ENCODE measurements around the gene PARP16. TPM values are rescaled to one million over a fixed set of nuclear protein-coding genes. Genes with fewer than 3 reads are reported as not detected.
A peak's percentile ranks its signal among the peaks of the same experiment; 100 is the strongest.

PARP16 gene
- total and polyA plus RNA-seq, 9 of the 15 experiments (the other 6 are each of a cell fraction or from before 2014, with no cell fraction given) = 3.0 to 9.9 (median 5.8) TPM

DNA sequence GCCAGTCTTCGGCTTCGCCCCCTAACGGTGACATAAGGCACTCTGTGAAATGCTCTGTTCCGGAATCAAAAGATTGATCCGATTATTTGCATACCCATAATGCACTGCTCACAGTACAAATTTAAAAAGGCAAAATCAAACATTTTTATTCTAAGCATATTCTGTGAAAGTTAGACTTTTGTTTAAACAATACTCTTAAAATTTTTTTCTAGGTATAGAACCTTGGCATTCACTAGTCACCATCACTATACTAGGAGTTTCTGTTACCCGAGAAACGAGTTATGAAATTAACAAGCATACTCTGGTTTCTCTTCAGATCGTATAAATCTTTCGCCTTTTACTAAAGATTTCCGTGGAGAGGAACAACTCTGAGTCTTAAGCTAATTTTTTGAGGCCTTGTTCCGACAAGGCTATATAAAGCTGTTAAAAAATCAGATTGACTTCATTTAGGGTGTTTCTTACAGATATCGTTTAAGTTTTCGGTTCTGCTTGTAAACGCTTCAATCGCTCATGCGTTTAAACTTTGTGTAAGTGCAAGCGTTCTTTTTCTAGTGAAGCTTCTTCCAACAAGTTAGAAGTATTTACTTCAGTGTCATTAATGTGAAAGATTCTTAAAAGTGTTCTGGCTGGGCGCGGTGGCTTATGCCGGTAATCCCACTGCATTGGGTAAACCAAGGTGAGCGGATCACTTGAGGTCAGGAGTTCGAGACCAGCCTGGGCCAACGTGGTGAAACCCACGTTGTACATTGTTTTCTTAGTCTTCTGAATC lies 17.9 kb upstream of the PARP16 start, which contains the start of gene RNU5B-1 (continued):
- TF ChIP-seq MTF1 (CRISPR knock-in tag; IDR thresholded peaks at IDR 0.05; ENCODE audit: borderline replicate concordance) (0 out of 2 replicates have a peak, but pooled peaks have one; percentile 26), ZNF707 (CRISPR knock-in tag; conservative IDR thresholded peaks at IDR 0.05) (no peak), EP300 (IDR thresholded peaks at IDR 0.05; ENCODE audit: low read length) (peak; percentile 72), POLR2H (tag; IDR thresholded peaks at IDR 0.05; ENCODE audit: low read depth) (peak; percentile 100), MECOM (CRISPR knock-in tag; IDR thresholded peaks at IDR 0.05) (peak; percentile 60; the same call in 1 of the 2 replicates), ESRRA (IDR thresholded peaks at IDR 0.05; ENCODE audit: borderline replicate concordance, low read depth) (peak; percentile 42; the same call in 1 of the 2 replicates), ASH1L (IDR thresholded peaks at IDR 0.05; ENCODE audit: borderline replicate concordance, low read depth, partially characterized antibody) (peak; percentile 78), SMAD4 (CRISPR knock-in tag; conservative IDR thresholded peaks at IDR 0.05) (peak; percentile 57; the same call in 1 of the 2 replicates), RFX5 (IDR thresholded peaks at IDR 0.05; ENCODE audit: low read depth, low read length) (peak; percentile 68; the same call in 1 of the 2 replicates), FOXA1 (IDR thresholded peaks at IDR 0.05; ENCODE audit: borderline replicate concordance) (no peak), LCOR (CRISPR knock-in tag; IDR thresholded peaks at IDR 0.05) (peak; percentile 97; the same call in 1 of the 2 replicates), PTRF (tag; IDR thresholded peaks at IDR 0.05) (peak; percentile 64; the same call in 1 of the 2 replicates), LARP7 (IDR thresholded peaks at IDR 0.05) (no peak), GATAD2A (IDR thresholded peaks at IDR 0.05) (peak; percentile 86), ZNF239 (CRISPR knock-in tag; IDR thresholded peaks at IDR 0.05) (peak; percentile 68), MYBL2 (IDR thresholded peaks at IDR 0.05; ENCODE audit: low read depth) (no peak), MYBL2 (CRISPR knock-in tag; IDR thresholded peaks at IDR 0.05; ENCODE audit: borderline replicate concordance) (no peak), SREBF2 (CRISPR knock-in tag; IDR thresholded peaks at IDR 0.05) (no peak)
- TF ChIP-seq, protein P1, sequence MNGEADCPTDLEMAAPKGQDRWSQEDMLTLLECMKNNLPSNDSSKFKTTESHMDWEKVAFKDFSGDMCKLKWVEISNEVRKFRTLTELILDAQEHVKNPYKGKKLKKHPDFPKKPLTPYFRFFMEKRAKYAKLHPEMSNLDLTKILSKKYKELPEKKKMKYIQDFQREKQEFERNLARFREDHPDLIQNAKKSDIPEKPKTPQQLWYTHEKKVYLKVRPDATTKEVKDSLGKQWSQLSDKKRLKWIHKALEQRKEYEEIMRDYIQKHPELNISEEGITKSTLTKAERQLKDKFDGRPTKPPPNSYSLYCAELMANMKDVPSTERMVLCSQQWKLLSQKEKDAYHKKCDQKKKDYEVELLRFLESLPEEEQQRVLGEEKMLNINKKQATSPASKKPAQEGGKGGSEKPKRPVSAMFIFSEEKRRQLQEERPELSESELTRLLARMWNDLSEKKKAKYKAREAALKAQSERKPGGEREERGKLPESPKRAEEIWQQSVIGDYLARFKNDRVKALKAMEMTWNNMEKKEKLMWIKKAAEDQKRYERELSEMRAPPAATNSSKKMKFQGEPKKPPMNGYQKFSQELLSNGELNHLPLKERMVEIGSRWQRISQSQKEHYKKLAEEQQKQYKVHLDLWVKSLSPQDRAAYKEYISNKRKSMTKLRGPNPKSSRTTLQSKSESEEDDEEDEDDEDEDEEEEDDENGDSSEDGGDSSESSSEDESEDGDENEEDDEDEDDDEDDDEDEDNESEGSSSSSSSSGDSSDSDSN (IDR thresholded peaks at IDR 0.05; ENCODE audit: borderline replicate concordance in 1 of 2, low read depth in 2 of 2, low read length in 2 of 2) = no peak

All from K562 (cell line).